ENCODE data around the gene EMILIN3.

GRCh38 chr20:41336711-41337492 is 29.7 kb downstream of the EMILIN3 start:
- TF ChIP-seq, protein P1, sequence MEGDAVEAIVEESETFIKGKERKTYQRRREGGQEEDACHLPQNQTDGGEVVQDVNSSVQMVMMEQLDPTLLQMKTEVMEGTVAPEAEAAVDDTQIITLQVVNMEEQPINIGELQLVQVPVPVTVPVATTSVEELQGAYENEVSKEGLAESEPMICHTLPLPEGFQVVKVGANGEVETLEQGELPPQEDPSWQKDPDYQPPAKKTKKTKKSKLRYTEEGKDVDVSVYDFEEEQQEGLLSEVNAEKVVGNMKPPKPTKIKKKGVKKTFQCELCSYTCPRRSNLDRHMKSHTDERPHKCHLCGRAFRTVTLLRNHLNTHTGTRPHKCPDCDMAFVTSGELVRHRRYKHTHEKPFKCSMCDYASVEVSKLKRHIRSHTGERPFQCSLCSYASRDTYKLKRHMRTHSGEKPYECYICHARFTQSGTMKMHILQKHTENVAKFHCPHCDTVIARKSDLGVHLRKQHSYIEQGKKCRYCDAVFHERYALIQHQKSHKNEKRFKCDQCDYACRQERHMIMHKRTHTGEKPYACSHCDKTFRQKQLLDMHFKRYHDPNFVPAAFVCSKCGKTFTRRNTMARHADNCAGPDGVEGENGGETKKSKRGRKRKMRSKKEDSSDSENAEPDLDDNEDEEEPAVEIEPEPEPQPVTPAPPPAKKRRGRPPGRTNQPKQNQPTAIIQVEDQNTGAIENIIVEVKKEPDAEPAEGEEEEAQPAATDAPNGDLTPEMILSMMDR (IDR thresholded peaks at IDR 0.05; ENCODE audit: insufficient read depth, low read length, poor library complexity, severe bottlenecking), result no peak
- no peak for TF ChIP-seq EZH2phosphoT487 (conservative IDR thresholded peaks at IDR 0.05; ENCODE audit: low read length)

Data from SU-DHL-6 (cell line).